H9 (cell line): ENCODE data around the gene GOT2. TPM values are rescaled to one million over a fixed set of nuclear protein-coding genes. Genes with fewer than 3 reads are reported as not detected.

ENCODE experiments used
- DNase-seq: peaks from one replicate; pipeline ENCODE4 v3.0.0-alpha.2; 2017
- H2AFZ ChIP-seq: one replicate; pipeline ENCODE4 v1.6.1; 2013; ENCODE audit warnings: mild to moderate bottlenecking, low read length, control low read depth, moderate library complexity
- H2AK5ac ChIP-seq: 2 replicates; pipeline ENCODE4 v1.6.1; 2013; ENCODE audit warnings: low read length, control low read depth, mixed read lengths; ENCODE audit not compliant: insufficient read length
- H2BK120ac ChIP-seq: one replicate; pipeline ENCODE4 v1.6.1; 2013; ENCODE audit warnings: low read depth, mild to moderate bottlenecking, low read length, control low read depth, inconsistent platforms; ENCODE audit not compliant: poor library complexity, severe bottlenecking
- H2BK12ac ChIP-seq: 2 replicates; pipeline ENCODE4 v1.6.1; 2013; ENCODE audit warnings: low read length, control low read depth, mixed read lengths, low read depth; ENCODE audit not compliant: insufficient read length
- H2BK15ac ChIP-seq: 2 replicates; pipeline ENCODE4 v1.6.1; 2013; ENCODE audit warnings: low read depth, low read length, control low read depth
- H2BK20ac ChIP-seq: one replicate; pipeline ENCODE4 v1.6.1; 2013; ENCODE audit warnings: low read depth, mild to moderate bottlenecking, low read length, control low read depth, inconsistent platforms; ENCODE audit not compliant: poor library complexity, severe bottlenecking
- H2BK5ac ChIP-seq: 2 replicates; pipeline ENCODE4 v1.6.1; 2013; ENCODE audit warnings: low read length, control low read depth, mixed read lengths; ENCODE audit not compliant: insufficient read length
- H3K14ac ChIP-seq: 2 replicates; pipeline ENCODE4 v1.6.1; 2013; ENCODE audit warnings: low read length, control low read depth; ENCODE audit not compliant: insufficient read depth
- H3K18ac ChIP-seq: 2 replicates; pipeline ENCODE4 v1.6.1; 2013; ENCODE audit warnings: low read depth, mild to moderate bottlenecking, mixed read lengths, low read length, control low read depth; ENCODE audit not compliant: insufficient read length
- H3K23ac ChIP-seq: 2 replicates; pipeline ENCODE4 v1.6.1; 2013; ENCODE audit warnings: low read length, control low read depth, mixed read lengths, low read depth; ENCODE audit not compliant: insufficient read length
- H3K23me2 ChIP-seq: 2 replicates; pipeline ENCODE4 v1.6.1; 2013; ENCODE audit warnings: low read depth, mild to moderate bottlenecking, mixed read lengths, low read length, control low read depth; ENCODE audit not compliant: insufficient read length, poor library complexity, severe bottlenecking
- H3K27ac ChIP-seq: 2 replicates; pipeline ENCODE4 v1.5.1; 2013; ENCODE audit warnings: low read length, control low read depth, mixed read lengths, low read depth; ENCODE audit not compliant: insufficient read length
- H3K27me3 ChIP-seq: 2 replicates; pipeline ENCODE4 v1.6.1; 2013; ENCODE audit warnings: low read length, control low read depth, inconsistent platforms; ENCODE audit not compliant: insufficient read depth
- H3K4ac ChIP-seq: 2 replicates; pipeline ENCODE4 v1.6.1; 2013; ENCODE audit warnings: low read depth, mild to moderate bottlenecking, control low read depth, inconsistent platforms, low read length, moderate library complexity
- H3K4me1 ChIP-seq: 2 replicates; pipeline ENCODE4 v1.6.1; 2013; ENCODE audit warnings: low read length, control low read depth, inconsistent platforms; ENCODE audit not compliant: insufficient read depth
- H3K4me2 ChIP-seq: 2 replicates; pipeline ENCODE4 v1.6.1; 2013; ENCODE audit warnings: low read length, control low read depth, mixed read lengths; ENCODE audit not compliant: insufficient read length, insufficient read depth
- H3K56ac ChIP-seq: 2 replicates; pipeline ENCODE4 v1.6.1; 2013; ENCODE audit warnings: low read depth, mild to moderate bottlenecking, mixed read lengths, low read length, control low read depth; ENCODE audit not compliant: insufficient read length
- H3K79me1 ChIP-seq: 2 replicates; pipeline ENCODE4 v1.6.1; 2013; ENCODE audit warnings: low read depth, mild to moderate bottlenecking, moderate library complexity, low read length, control low read depth, inconsistent platforms; ENCODE audit not compliant: insufficient read depth, poor library complexity, severe bottlenecking
- H3K79me2 ChIP-seq: 2 replicates; pipeline ENCODE4 v1.6.1; 2013; ENCODE audit warnings: low read length, control low read depth, inconsistent platforms; ENCODE audit not compliant: insufficient read depth
- H3K9ac ChIP-seq: 2 replicates; pipeline ENCODE4 v1.6.1; 2013; ENCODE audit warnings: low read length, control low read depth, mixed read lengths; ENCODE audit not compliant: insufficient read length; ENCODE audit errors: extremely low read depth
- H3K9me3 ChIP-seq: one replicate; pipeline ENCODE4 v1.6.1; 2013; ENCODE audit warnings: low read depth, low read length, inconsistent platforms; ENCODE audit not compliant: control insufficient read depth
- H3T11ph ChIP-seq: one replicate; pipeline ENCODE4 v1.6.1; 2013; ENCODE audit warnings: mild to moderate bottlenecking, low read length, control low read depth, inconsistent platforms
- H4K20me1 ChIP-seq: one replicate; pipeline ENCODE4 v1.6.1; 2013; ENCODE audit not compliant: control insufficient read depth, insufficient read length, insufficient read depth
- H4K5ac ChIP-seq: 2 replicates; pipeline ENCODE4 v1.6.1; 2013; ENCODE audit warnings: low read depth, mild to moderate bottlenecking, mixed read lengths, low read length, control low read depth; ENCODE audit not compliant: insufficient read length
- H4K8ac ChIP-seq: replicated peaks from 2 replicates; pipeline ENCODE4 v1.6.1; 2013; ENCODE audit warnings: low read length, control low read depth, mixed read lengths, low read depth; ENCODE audit not compliant: insufficient read length
- H4K91ac ChIP-seq: 2 replicates; pipeline ENCODE4 v1.6.1; 2013; ENCODE audit warnings: low read depth, mild to moderate bottlenecking, moderate library complexity, mixed read lengths, low read length, control low read depth; ENCODE audit not compliant: insufficient read length
- H3K27ac Mint-ChIP-seq, 3 experiments: 2 replicates in 2 of 3; 3 replicates in 1 of 3; pipeline ENCODE4 v1.8.0; 2020 to 2021; ENCODE audit warnings: mixed read lengths in 3 of 3, mild to moderate bottlenecking in 1 of 3, moderate library complexity in 1 of 3
- H3K27me3 Mint-ChIP-seq: 2 replicates; pipeline ENCODE4 v1.8.0; 2021; ENCODE audit warnings: low read depth, mild to moderate bottlenecking, moderate library complexity, mixed read lengths
- H3K36me3 Mint-ChIP-seq, 3 experiments: 2 replicates in 2 of 3; 3 replicates in 1 of 3; pipeline ENCODE4 v1.8.0; 2020 to 2021; ENCODE audit warnings: low read depth in 3 of 3, mixed read lengths in 3 of 3; ENCODE audit not compliant: insufficient read depth in 1 of 3
- H3K4me1 Mint-ChIP-seq, 2 experiments: 2 replicates each; pipeline ENCODE4 v1.8.0; 2020; ENCODE audit warnings: mixed read lengths in 2 of 2
- H3K4me3 Mint-ChIP-seq, 2 experiments: 2 replicates in 1 of 2; 3 replicates in 1 of 2; pipeline ENCODE4 v1.8.0; 2020 to 2021; ENCODE audit warnings: mild to moderate bottlenecking in 2 of 2, mixed read lengths in 2 of 2, moderate library complexity in 1 of 2
- H3K9me3 Mint-ChIP-seq, 2 experiments: 2 replicates in 1 of 2; 3 replicates in 1 of 2; pipeline ENCODE4 v1.8.0; 2020; ENCODE audit warnings: mild to moderate bottlenecking in 2 of 2, mixed read lengths in 2 of 2, moderate library complexity in 1 of 2
- CTCF ChIP-seq: fragments of 200-600 bp; sonication (generic); conservative IDR thresholded peaks from 3 replicates; pipeline ENCODE4 v1.8.0; 2021; ENCODE audit warnings: antibody characterized with exemption, mild to moderate bottlenecking
- WGBS: extraction: QIAGEN DNeasy Blood & Tissue Kit; methylation state at CpG from one replicate; pipeline ENCODE4 v1.1.7; 2013; ENCODE audit warnings: missing lambda C conversion rate, low lambda C conversion rate, mixed read lengths; ENCODE audit not compliant: insufficient read length; ENCODE audit errors: extremely low coverage; 5-methylcytosine and 5-hydroxymethylcytosine counted together
- total RNA-seq: library from RNA; stranded (reverse); gene quantifications from 2 replicates; pipeline ENCODE4 v1.2.1, GENCODE V29; 2021

The GOT2 gene
- total RNA-seq, 1 experiment from 2014 or later: 148 TPM

- Histone ChIP-seq H3K4me1 (peaks cover 3% of the 10 kb centered on the region; the same call in 1 of the 2 replicates), H3K9me3 (no peaks in the 10 kb centered on the region), H3T11ph (no peak overlapping the region), H3K4ac (no peak overlapping the region), H2BK12ac (no peak overlapping the region), H3K23me2 (no peaks in the 10 kb centered on the region), H4K91ac (no peak overlapping the region), H2BK5ac (no peak overlapping the region), H3K27ac (no peak overlapping the region), H3K4me2 (peak overlapping the region; percentile 12), H2BK20ac (no peak overlapping the region), H3K23ac (no peak overlapping the region), H3K79me2 (no peaks in the 10 kb centered on the region), H2BK120ac (no peak overlapping the region), H3K18ac (no peak overlapping the region), H3K9ac (no peak overlapping the region), H3K56ac (no peak overlapping the region), H2BK15ac (no peak overlapping the region), H3K14ac (no peak overlapping the region), H2AFZ (no peak overlapping the region), H4K20me1 (no peaks in the 10 kb centered on the region), H4K8ac (no peak overlapping the region), H2AK5ac (no peak overlapping the region), H4K5ac (no peak overlapping the region), H3K27me3 (no peaks in the 10 kb centered on the region), H3K79me1 (no peaks in the 10 kb centered on the region)
- Mint-ChIP-seq H3K27me3 (no peaks in the 10 kb centered on the region), H3K4me3 (peak overlapping the region in 1 of 2 experiments; percentile 41; a peak in 2 of 5 replicates), H3K9me3 (no peaks in the 10 kb centered on the region; a peak in 1 of 5 replicates), H3K27ac (peak overlapping the region in 1 of 3 experiments; percentile 8; a peak in 3 of 7 replicates), H3K4me1 (peaks cover 8 to 10% of the 10 kb centered on the region in 2 experiments), H3K36me3 (no peaks in the 10 kb centered on the region)
- peak; percentile 82 for DNase-seq
- peak; percentile 88 for TF ChIP-seq CTCF
- no CpG with 5 or more reads among the region's 17 CpGs for WGBS
These were observed 22.0 kb upstream of the GOT2 start for GRCh38 chr16:58755989-58756649.
